HCEC 1CT (cell line): Measurements from ENCODE around the gene UPB1.
"Not testable (repeated sequence)": the region's sequence is repeated elsewhere in the genome, so short reads cannot be mapped to it uniquely, and the experiment has no call there.

Source experiments
- DNase-seq: peaks from one replicate; pipeline ENCODE4 v3.0.0-alpha.2; 2017

The UPB1 gene

DNA sequence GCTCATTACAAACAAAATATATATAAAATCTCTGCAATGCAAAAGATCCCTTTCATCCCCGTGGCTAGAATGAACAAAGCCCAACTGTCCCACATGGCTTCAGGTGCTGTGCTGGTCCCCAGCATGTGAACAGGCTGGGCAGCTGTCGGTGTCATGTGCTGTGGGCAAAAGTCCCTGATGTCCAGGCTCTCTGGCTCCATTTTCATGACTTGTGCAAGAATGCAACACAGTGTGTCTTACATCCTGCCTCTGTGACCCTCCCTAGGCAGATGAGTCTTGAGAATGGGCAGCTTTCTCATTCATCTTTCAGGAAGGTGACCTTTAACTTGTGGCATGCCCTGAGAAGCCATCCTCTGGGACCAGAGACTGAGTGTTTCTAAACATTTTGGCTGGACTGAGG, 45.3 kb downstream of the UPB1 start:
- DNase-seq: no peak

DNA sequence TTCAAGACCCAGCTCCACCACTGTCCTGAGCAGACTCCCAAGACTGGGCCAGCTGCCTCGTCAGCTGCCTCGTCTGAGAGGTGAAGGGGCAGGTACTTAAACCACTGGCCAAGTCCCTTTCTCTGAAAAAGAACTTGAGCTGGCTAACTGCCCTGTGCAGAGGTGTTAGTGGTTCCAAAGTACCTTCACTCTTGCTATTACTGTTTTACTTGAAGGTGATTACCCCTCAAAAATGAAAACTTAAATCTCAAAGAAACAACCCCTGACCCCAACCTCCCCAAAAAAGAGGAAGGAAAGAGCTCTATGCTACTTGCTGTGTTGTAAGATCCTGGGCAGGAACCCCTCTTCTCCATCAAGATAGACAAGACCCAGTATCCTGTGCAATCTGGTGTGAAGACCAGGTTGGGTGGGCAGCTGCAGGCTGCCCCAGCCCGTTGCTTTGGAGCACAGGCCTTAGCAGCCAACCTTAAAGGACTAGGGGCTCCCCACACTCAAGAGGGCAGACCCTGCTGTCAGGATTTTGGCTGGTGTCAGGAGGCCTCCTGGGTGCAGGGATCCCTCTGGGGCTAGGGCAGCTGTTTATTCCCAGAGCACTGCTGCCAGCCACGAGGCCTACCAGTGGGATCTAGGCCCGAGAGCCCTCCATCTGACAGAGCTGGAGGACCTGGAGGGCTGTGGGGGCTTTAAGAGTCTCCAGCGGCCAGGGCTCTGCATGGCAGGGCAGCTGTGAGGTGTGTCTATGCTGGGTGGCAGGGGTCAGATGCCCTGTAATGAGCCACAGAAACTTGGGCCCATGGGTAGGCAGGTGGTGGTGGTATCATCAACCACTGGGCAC, 46.8 kb downstream of the UPB1 start:
- DNase-seq: no peak

GRCh38 chr22:24542641-24543040, 47.5 kb downstream of the UPB1 start:
- DNase-seq: no peak

DNA sequence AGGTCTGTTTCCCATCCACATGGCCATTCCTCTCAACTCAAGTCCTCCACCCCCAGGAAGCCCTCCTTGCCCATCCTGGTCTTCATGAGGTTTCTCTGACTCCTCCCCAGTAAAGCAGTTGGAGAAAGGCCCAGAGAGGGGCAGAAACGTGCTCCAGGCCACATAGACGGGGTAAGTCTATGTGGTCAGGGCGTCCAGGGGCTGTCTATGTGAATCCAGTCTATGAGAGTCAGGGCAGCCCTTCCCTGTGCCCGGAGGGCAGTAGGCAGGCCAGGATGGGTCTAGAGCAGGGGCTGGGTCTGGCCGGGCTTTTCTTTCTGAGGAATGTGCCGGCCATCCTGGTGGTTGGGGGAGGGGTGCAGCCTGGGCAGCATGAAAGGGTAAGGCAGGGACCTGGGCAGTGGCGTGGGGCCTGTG, 48.1 kb downstream of the UPB1 start:
- DNase-seq: no peak

GRCh38 chr22:24543679-24544243, 48.6 kb downstream of the UPB1 start:
- no peak for DNase-seq

DNA sequence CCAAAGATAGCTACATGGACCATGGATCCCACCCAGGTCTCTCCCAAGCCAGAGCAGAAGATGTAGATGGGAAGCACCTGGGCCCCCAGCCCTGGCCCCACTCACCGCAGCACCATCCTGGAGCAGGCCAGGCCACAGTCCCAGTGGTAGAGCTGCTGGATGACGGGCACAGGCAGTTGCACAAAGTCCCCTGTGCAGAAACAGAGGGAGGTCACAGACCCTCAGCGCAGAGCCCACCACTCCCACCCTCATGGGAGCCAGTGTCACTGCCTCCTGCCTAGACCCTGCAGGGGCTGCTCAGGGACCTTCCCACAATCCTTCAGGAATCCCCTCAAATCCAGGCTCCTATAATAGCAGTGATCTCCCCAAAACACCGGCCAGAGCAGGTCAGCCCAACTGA, 53.7 kb downstream of the UPB1 start:
- DNase-seq: no peak

- DNase-seq: no peak
These were observed 55.1 kb downstream of the UPB1 start for GRCh38 chr22:24550028-24550901.

- no peak for DNase-seq
These were observed 55.8 kb downstream of the UPB1 start for GRCh38 chr22:24550902-24551435.

DNA sequence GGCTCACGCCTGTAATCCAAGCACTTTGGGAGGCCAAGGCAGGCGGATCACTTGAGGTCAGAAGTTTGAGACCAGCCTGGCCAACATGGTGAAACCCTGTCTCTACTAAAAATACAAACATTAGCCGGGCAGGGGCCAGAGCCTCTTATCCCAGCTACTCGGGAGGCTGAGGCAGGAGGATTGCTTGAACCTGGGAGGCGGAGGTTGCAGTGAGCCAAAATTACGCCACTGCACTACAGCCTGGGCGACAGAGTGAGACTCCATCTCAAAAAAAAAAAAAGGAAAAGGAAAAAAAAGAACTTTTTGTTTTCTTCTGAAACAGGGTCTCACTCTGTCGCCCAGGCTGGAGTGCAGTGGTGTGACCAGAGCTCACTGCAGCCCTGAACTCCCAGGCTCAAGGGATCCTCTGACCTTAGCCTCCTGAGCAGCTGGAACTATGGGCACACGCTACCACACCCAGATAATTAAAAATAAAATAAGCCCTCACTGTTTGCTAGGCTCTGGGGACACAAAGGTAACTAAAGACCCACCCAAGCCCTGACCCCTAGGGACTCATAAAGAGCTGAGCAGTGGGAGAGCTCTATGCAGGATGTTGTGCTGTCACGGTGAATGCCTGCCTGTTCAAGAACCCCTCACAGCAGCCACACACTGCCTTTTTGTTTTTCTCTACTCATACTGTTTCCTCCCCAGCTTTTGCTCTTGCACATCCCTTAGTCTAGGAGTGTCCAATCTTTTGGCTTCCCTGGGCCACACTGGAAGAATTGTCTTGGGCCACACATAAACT, 57.6 kb downstream of the UPB1 start:
- DNase-seq: not testable (repeated sequence)

GRCh38 chr22:24553597-24554312, 58.6 kb downstream of the UPB1 start:
- DNase-seq: no peak

GRCh38 chr22:24554313-24555164, 59.4 kb downstream of the UPB1 start, which contains the start of gene GUCD1:
TSS of gene GUCD1 (minus strand) at chr22:24555138. CDS start at chr22:24554991, 147 bp downstream.
- peak; percentile 29 for DNase-seq

DNA sequence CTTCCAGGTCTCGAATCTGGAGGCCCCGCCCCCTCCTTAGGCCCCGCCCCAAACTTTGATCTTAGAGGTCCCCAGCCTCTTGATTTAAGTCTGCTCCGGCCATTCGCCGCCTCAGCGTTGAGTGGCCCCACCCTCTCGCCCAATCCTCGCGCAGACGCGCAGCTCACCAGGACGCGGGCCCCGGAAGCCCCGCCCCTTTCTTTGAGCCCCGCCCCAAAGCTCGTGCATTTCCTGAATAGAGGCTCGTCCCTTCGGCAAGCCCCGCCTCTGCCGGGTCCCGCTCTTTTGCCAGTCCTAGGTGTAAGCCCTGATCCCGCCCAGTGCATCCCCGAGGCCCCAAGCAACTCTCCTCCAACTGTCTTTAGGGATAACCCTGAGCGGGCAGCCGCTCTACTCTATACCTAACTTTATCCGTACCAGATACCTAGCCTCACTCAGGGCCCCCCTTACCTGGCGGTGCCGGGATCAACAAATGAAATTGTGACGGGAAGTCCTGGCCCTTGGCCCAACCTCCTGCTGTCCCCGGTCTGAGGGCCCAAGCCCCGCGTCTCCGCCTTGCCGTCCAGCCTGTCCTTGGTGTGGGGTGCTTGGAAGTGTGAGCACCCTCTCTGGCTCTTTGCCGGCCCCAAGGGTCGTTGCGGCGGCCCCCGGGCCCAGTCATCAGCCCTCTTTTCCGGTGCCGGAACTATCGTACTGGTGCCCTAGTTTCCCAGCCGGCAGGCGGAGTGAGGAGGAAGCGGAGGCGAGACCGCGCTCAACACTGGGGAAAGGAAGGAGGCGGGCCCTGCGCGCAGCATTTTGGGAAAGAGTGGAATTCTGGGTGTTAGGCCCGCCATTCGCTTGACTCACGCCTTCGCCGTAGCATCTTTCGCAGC, 60.3 kb downstream of the UPB1 start, which contains the start of gene SNRPD3:
Gene SNRPD3 (plus strand): TSS at position 835 of the 875 bp plus-strand sequence. CDS start 1,676 bp downstream, outside the sequence.
- DNase-seq: peak; percentile 97

- no peak for DNase-seq
These were observed 64.3 kb downstream of the UPB1 start for GRCh38 chr22:24559471-24559870.

DNA sequence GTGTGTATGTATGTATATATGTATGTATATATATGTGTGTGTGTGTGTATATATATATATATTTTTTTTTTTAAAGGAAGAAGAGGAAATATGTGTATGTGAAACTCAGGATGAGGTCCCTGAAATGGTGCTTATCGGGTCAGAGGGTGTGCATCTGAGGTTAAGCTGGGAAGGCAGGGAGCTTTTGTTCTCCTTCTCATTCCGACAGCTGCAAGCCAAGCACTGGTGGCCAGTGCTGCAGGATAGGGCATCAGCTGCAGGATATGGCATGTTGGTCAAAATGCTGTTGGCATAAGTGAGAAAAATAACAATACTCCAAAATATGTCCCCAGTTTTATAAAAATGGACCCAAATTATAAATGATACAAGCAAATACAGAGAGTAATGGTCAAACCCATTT, 68.1 kb downstream of the UPB1 start:
- no peak for DNase-seq

DNA sequence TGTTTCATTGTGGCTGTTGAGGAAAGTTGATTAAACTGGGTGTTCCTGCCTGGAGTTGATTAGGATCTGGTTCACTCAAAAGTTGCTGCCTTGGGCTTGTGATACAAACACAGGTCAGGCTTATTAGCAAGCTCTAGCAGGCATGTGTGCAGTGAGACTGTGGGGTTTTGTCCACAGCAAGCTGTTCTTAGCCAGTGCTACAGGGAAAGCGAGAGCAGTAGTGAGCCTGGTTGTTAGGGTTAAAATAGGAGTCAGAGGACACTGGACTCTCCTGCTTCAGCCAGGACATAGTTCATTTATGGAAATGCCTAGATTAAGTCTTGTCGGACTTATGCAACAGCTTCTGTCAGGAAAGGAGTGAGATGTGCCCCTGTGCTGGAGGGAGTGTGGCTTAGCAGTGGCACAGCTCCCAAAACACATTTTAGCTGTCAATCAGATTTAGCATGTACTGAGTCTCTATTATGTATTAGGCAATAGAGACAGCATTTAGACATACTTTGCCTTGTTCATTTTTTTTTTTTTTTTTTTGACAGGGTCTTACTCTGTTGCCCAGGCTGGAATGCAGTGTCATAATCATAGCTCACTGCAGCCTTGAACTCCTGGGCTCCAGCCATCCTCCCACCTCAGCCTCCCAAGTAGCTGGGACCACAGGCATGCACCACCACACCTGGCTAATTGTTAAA, 69.4 kb downstream of the UPB1 start:
- DNase-seq: no peak

GRCh38 chr22:24565077-24565476, 69.9 kb downstream of the UPB1 start:
- DNase-seq: no peak

- no peak for DNase-seq
These were observed 71.9 kb downstream of the UPB1 start for GRCh38 chr22:24566899-24567511.

- DNase-seq: no peak
These were observed 72.5 kb downstream of the UPB1 start for GRCh38 chr22:24567668-24568067.
